GM12878 (cell line): ENCODE measurements around the gene GPER1.

Source experiments
- BCL11A ChIP-seq: IDR thresholded peaks from 2 replicates; pipeline ENCODE4 v1.6.1; 2011; ENCODE audit warnings: low read depth, low read length
- CTCF ChIP-seq, 3 experiments: IDR thresholded peaks in 2 of 3; conservative IDR thresholded peaks in 1 of 3; 2 replicates each; pipeline ENCODE4 v1.5.1; 2011; ENCODE audit warnings: low read depth in 3 of 3, low read length in 3 of 3, mild to moderate bottlenecking in 3 of 3, control low read depth in 2 of 3, moderate library complexity in 2 of 3, inconsistent platforms in 1 of 3, mixed read lengths in 1 of 3; ENCODE audit not compliant: control insufficient read depth in 2 of 3, insufficient read depth in 1 of 3; ENCODE audit errors: extremely low read depth in 1 of 3
- DPF2 ChIP-seq: fragments of 450-650 bp; IDR thresholded peaks from 2 replicates; pipeline ENCODE4 v1.6.1; 2017; ENCODE audit warnings: mild to moderate bottlenecking

- TF ChIP-seq CTCF (IDR thresholded peaks at IDR 0.05 in 2 of 3, conservative IDR thresholded peaks at IDR 0.05 in 1 of 3; ENCODE audit: control insufficient read depth in 2 of 3, extremely low read depth in 1 of 3, insufficient read depth in 1 of 3, low read depth in 3 of 3, low read length in 3 of 3) = no peak
- no peak for TF ChIP-seq BCL11A
- TF ChIP-seq DPF2 = no peak
Observed at GRCh38 chr7:1043552-1044188, 44.2 kb upstream of the GPER1 start.
